GM12878 (cell line): ENCODE data around the gene CKLF. TPM values are rescaled to one million over a fixed set of nuclear protein-coding genes. Genes with fewer than 3 reads are reported as not detected.
A peak's percentile ranks its signal among the peaks of the same experiment; 100 is the strongest.

Experiments used
- ATAC-seq: fragments of 200-7000 bp; cut with Tn5 transposase; 3 replicates; pipeline ENCODE4 v1.9.1; 2020; ENCODE audit warnings: mild to moderate bottlenecking, moderate library complexity
- BruUV-seq: library from RNA; stranded (reverse); fragments of 400-500 nt; replicated peaks from 2 replicates; lab custom pipeline; 2021; lab: Mats Ljungman, UMichigan
- CTCF ChIA-PET: fragments of 300-600 bp; sonication (Branson Sonifier 250); formaldehyde crosslinking; extraction: SDS; loops from one replicate; lab custom pipeline; 2021; ENCODE audit warnings: inconsistent platforms; lab: Yijun Ruan, JAX
- POLR2A ChIA-PET: fragments of 350-600 bp; formaldehyde crosslinking; extraction: SDS; loops from one replicate; lab custom pipeline; 2021; ENCODE audit warnings: inconsistent platforms; lab: Charles Lee
- RAD21 ChIA-PET: fragments of 300-600 bp; sonication (Branson Sonifier 250); formaldehyde crosslinking; loops from one replicate; lab custom pipeline; 2023; ENCODE audit warnings: antibody characterized with exemption; ENCODE audit not compliant: unreplicated experiment; lab: Charles Lee
- SMC1A ChIA-PET: fragments of 300-600 bp; sonication (Branson Sonifier 250); formaldehyde crosslinking; loops from one replicate; lab custom pipeline; 2023; ENCODE audit not compliant: unreplicated experiment, uncharacterized antibody; lab: Charles Lee
- DNase-seq: peaks from one replicate; pipeline ENCODE4 v3.0.0-alpha.2; 2011; ENCODE audit warnings: low read depth, low spot score
- FAIRE-seq: peaks from 3 replicates; lab custom pipeline; 2011; peaks lifted over from hg19 to GRCh38; lab: Jason Lieb, UNC
- H2AFZ ChIP-seq: 2 replicates; pipeline ENCODE4 v1.6.0; 2011; ENCODE audit warnings: low read depth, low read length, control low read depth; ENCODE audit not compliant: control insufficient read depth
- H3K27ac ChIP-seq: 2 replicates; pipeline ENCODE4 v1.5.1; 2011; ENCODE audit warnings: control low read depth; ENCODE audit not compliant: control insufficient read depth, insufficient read depth
- H3K27me3 ChIP-seq, 2 experiments: replicated peaks in 1 of 2; 2 replicates each; pipeline versions ENCODE4 v1.6.0 to v1.6.1; 2011; ENCODE audit warnings: low read length in 1 of 2; ENCODE audit not compliant: control insufficient read depth in 2 of 2, insufficient read depth in 2 of 2
- H3K36me3 ChIP-seq, 2 experiments: 2 replicates each; pipeline ENCODE4 v1.5.1; 2011; ENCODE audit warnings: low read length in 1 of 2; ENCODE audit not compliant: control insufficient read depth in 2 of 2, insufficient read depth in 2 of 2
- H3K4me1 ChIP-seq: 2 replicates; pipeline ENCODE4 v1.6.1; 2011; ENCODE audit warnings: mild to moderate bottlenecking, low read length, moderate library complexity, mixed read lengths; ENCODE audit not compliant: control insufficient read depth, insufficient read depth
- H3K4me2 ChIP-seq: 2 replicates; pipeline ENCODE4 v1.6.0; 2011; ENCODE audit warnings: control low read depth; ENCODE audit not compliant: control insufficient read depth, insufficient read depth
- H3K4me3 ChIP-seq: fragments of 200-600 bp; sonication (generic); 2 replicates; pipeline ENCODE4 v1.5.1; 2016
- H3K79me2 ChIP-seq: 2 replicates; pipeline ENCODE4 v1.6.0; 2011; ENCODE audit warnings: low read length; ENCODE audit not compliant: control insufficient read depth, insufficient read depth
- H3K9ac ChIP-seq: 2 replicates; pipeline ENCODE4 v1.8.0; 2011; ENCODE audit warnings: low read length, control low read depth, mixed read lengths; ENCODE audit not compliant: control insufficient read depth, insufficient read depth
- H3K9me3 ChIP-seq: replicated peaks from 3 replicates; pipeline ENCODE4 v1.5.1; 2011; ENCODE audit warnings: mild to moderate bottlenecking, low read length; ENCODE audit not compliant: control insufficient read depth, insufficient read depth
- H4K20me1 ChIP-seq: 2 replicates; pipeline ENCODE4 v1.6.0; 2011; ENCODE audit not compliant: control insufficient read depth, insufficient read depth
- CBX5 ChIP-seq: sonication (generic); IDR thresholded peaks from 2 replicates; pipeline ENCODE4 v1.6.1; 2016; ENCODE audit warnings: low read depth, moderate library complexity, mild to moderate bottlenecking, inconsistent platforms
- CEBPB ChIP-seq, 2 experiments: fragments of 150-350 bp in 1 of 2; IDR thresholded peaks; 2 replicates each; pipeline ENCODE4 v1.6.1; 2012 to 2014; ENCODE audit warnings: low read depth in 2 of 2, low read length in 2 of 2, borderline replicate concordance in 1 of 2, inconsistent platforms in 1 of 2
- EED ChIP-seq: sonication (generic); IDR thresholded peaks from 2 replicates; pipeline ENCODE4 v1.6.1; 2016; ENCODE audit warnings: antibody characterized with exemption, low read depth
- GATAD2B ChIP-seq: fragments of 450-650 bp; conservative IDR thresholded peaks from 2 replicates; pipeline ENCODE4 v1.6.1; 2017; ENCODE audit warnings: low read depth, mild to moderate bottlenecking, moderate library complexity
- KAT2A ChIP-seq: conservative IDR thresholded peaks from 2 replicates; pipeline ENCODE4 v1.6.1; 2011; ENCODE audit warnings: low read depth, low read length; ENCODE audit not compliant: control insufficient read depth
- LARP7 ChIP-seq: fragments of 450-650 bp; IDR thresholded peaks from 2 replicates; pipeline ENCODE4 v1.6.1; 2017; ENCODE audit warnings: mild to moderate bottlenecking
- NBN ChIP-seq: fragments of 450-650 bp; IDR thresholded peaks from 2 replicates; pipeline ENCODE4 v1.6.1; 2016
- NFYB ChIP-seq: IDR thresholded peaks from 2 replicates; pipeline ENCODE4 v1.6.1; 2011; ENCODE audit warnings: low read depth, mild to moderate bottlenecking, low read length, improper control_type of control experiment, moderate library complexity; ENCODE audit not compliant: insufficient read depth
- RCOR1 ChIP-seq: conservative IDR thresholded peaks from 2 replicates; pipeline ENCODE4 v1.6.1; 2012; ENCODE audit warnings: low read depth, low read length, improper control_type of control experiment
- RUNX3 ChIP-seq: IDR thresholded peaks from 2 replicates; pipeline ENCODE4 v1.6.1; 2012; ENCODE audit warnings: low read length, inconsistent platforms
- TARDBP ChIP-seq: IDR thresholded peaks from 2 replicates; pipeline ENCODE4 v1.6.1; 2016; ENCODE audit warnings: borderline replicate concordance
- ZNF24 ChIP-seq: fragments of 450-650 bp; IDR thresholded peaks from 2 replicates; pipeline ENCODE4 v1.6.1; 2017; ENCODE audit warnings: antibody characterized with exemption, mild to moderate bottlenecking
- WGBS: methylation state at CpG from one replicate; pipeline ENCODE4 v1.1.6; 2016; ENCODE audit warnings: low lambda C conversion rate; ENCODE audit not compliant: insufficient replicate concordance, insufficient coverage; ENCODE audit errors: missing lambda C conversion rate; 5-methylcytosine and 5-hydroxymethylcytosine counted together
- in situ Hi-C: fragments of 300-500 bp; cut with MboI; formaldehyde crosslinking; loops from 9 replicates; pipeline ENCODE4 v1.14.3; 2018; ENCODE audit warnings: mixed read lengths
- intact Hi-C: fragments of 100-400 bp; cut with micrococcal nuclease; formaldehyde crosslinking; loops from one replicate; pipeline ENCODE4 v1.14.2; 2022; ENCODE audit not compliant: unreplicated experiment
- polyA plus RNA-seq, 11 experiments: library from polyadenylated mRNA; depleted of rRNA in 4 of 11; unstranded in 6 of 11; stranded (reverse) in 5 of 11; fragments of >200 nt; fragmentation: Nextera tagmentation in 4 of 11; fragmentation: Illumina TruSeq in 1 of 11; extraction: Ambion mirVana in 4 of 11; extraction: Trizol in 1 of 11; gene quantifications; 1 replicate in 1 of 11; 2 replicates in 10 of 11; pipeline versions ENCODE4 v1.2.1 to v1.2.3, GENCODE V29; 2011 to 2016; ENCODE audit warnings: inconsistent platforms in 2 of 11, missing spikeins in 2 of 11, low read depth in 1 of 11
- total RNA-seq, 4 experiments: library from RNA; depleted of rRNA in 3 of 4; stranded (reverse); fragments of >200 nt in 3 of 4; fragmentation: Illumina TruSeq in 1 of 4; extraction: Trizol in 1 of 4; gene quantifications; 2 replicates each; pipeline versions ENCODE4 v1.2.1 to v1.2.3, GENCODE V29; 2013 to 2021
- TF ChIP-seq, protein P1 (sequence below): fragments of 450-650 bp; conservative IDR thresholded peaks from 2 replicates; pipeline ENCODE4 v1.6.1; 2017; ENCODE audit warnings: mild to moderate bottlenecking, moderate library complexity
- TF ChIP-seq, protein P2 (sequence below): fragments of 450-650 bp; IDR thresholded peaks from 2 replicates; pipeline ENCODE4 v1.6.1; 2016; ENCODE audit warnings: mild to moderate bottlenecking
- TF ChIP-seq, protein P3 (sequence below): fragments of 150-350 bp; IDR thresholded peaks from 2 replicates; pipeline ENCODE4 v1.6.1; 2014; ENCODE audit warnings: mild to moderate bottlenecking, low read depth, low read length
- TF ChIP-seq, protein P4 (sequence below): fragments of 450-650 bp; IDR thresholded peaks from 2 replicates; pipeline ENCODE4 v1.6.1; 2014; ENCODE audit warnings: mild to moderate bottlenecking

The CKLF gene
- total and polyA plus RNA-seq, 10 of the 15 experiments (the other 5 are each of a cell fraction or from before 2014, with no cell fraction given): 40.8 to 193 (median 109) TPM

DNA sequence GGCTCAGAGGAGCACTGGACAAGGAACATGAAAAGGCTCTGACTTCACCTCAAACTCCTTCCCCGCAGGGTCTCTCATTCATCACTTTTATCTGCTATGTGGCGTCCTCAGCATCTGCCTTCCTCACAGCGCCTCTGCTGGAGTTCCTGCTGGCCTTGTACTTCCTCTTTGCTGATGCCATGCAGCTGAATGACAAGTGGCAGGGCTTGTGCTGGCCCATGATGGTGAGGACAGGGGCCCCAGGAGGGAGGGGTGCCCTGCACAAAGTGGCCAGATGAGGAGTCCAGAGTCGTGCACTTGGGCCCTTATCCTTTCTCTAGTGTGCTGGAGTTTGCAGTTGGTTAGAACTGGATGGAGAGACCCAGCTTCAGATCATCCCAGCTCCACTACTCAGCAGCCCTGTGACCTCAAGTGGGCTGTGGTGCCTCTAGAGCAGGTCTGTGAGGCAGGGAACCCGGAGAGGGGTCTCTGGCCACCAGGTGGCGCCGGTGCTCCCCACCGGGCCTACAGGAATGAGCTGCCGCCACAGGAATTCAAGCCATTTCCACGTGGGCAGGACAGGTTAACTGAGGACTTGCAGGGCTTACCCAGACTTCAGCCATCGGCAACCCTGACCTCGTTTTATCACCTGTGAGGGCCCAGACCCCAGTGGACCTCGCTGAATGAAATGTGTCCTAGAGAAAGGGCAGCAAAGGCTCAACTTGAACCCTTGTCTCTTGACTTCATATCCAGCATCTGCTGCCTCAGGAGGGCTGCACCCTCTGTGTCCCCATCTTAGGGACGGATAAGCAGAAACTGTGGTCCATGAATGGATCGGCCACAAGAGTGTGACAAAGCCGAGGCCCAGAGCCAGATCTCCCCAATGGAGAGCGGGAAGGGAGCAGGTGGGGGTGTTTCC lies 56.1 kb downstream of the CKLF start:
- no peak overlapping the region for H3K4me3 ChIP-seq
- SMC1A ChIA-PET: interaction anchor here (0.6 to 3.0 kb wide), 11 partner anchors 8 to 259 kb away, joined by 3 to 21 read pairs (median 4); no protein-coding TSS in a partner anchor
- H3K9ac ChIP-seq: no peak overlapping the region
- no peaks in the 10 kb centered on the region for H3K79me2 ChIP-seq
- no peak overlapping the region for H2AFZ ChIP-seq
- no peak for DNase-seq
- in situ Hi-C loops (no loop called here), intact Hi-C loops (loop anchor here (1.0 to 5.0 kb wide), 2 partner anchors 56 to 259 kb away; partner anchors contain the start of genes CKLF and TK2)
- RAD21 ChIA-PET: interaction anchor here (0.6 to 1.8 kb wide), 12 partner anchors 18 to 265 kb away, joined by 3 to 10 read pairs (median 3); partner anchors contain the start of gene CDH5
- POLR2A ChIA-PET: interaction anchor here (1.1 kb wide), 1 partner anchor 68 kb away, joined by 3 read pairs; no protein-coding TSS in a partner anchor
- ATAC-seq: peak; percentile 53
- peaks cover 15% of the 10 kb centered on the region for H3K4me1 ChIP-seq
- H3K27me3 ChIP-seq: no peaks in the 10 kb centered on the region
- peak; percentile 68 for FAIRE-seq
- CTCF ChIA-PET: interaction anchor here (0.6 to 4.5 kb wide), 48 partner anchors 9 to 492 kb away, joined by 3 to 36 read pairs (median 4); partner anchors contain the start of genes CKLF and DYNC1LI2
- peaks cover 0 to 21% of the 10 kb centered on the region in 2 experiments; a peak in 2 of 4 replicates for H3K36me3 ChIP-seq
- H3K9me3 ChIP-seq: no peaks in the 10 kb centered on the region
- 26% methylated on average over 17 of the region's 17 CpGs for WGBS
- BruUV-seq: no TSS peak
- H3K27ac ChIP-seq: no peak overlapping the region
- H3K4me2 ChIP-seq: no peak overlapping the region
- H4K20me1 ChIP-seq: no peaks in the 10 kb centered on the region
- TF ChIP-seq NBN (peak; percentile 33; the same call in 1 of the 2 replicates), ZNF24 (no peak), NFYB (no peak), KAT2A (no peak), EED (0 out of 2 replicates have a peak, but pooled peaks have one; percentile 23), CBX5 (no peak), LARP7 (peak; percentile 66; the same call in 1 of the 2 replicates), RUNX3 (peak; percentile 25; the same call in 1 of the 2 replicates), RCOR1 (no peak), GATAD2B (0 out of 2 replicates have a peak, but pooled peaks have one; percentile 21), CEBPB (IDR thresholded peaks at IDR 0.05; ENCODE audit: borderline replicate concordance in 1 of 2, low read depth in 2 of 2, low read length in 2 of 2) (no peak), TARDBP (no peak)
- TF ChIP-seq, protein P1, sequence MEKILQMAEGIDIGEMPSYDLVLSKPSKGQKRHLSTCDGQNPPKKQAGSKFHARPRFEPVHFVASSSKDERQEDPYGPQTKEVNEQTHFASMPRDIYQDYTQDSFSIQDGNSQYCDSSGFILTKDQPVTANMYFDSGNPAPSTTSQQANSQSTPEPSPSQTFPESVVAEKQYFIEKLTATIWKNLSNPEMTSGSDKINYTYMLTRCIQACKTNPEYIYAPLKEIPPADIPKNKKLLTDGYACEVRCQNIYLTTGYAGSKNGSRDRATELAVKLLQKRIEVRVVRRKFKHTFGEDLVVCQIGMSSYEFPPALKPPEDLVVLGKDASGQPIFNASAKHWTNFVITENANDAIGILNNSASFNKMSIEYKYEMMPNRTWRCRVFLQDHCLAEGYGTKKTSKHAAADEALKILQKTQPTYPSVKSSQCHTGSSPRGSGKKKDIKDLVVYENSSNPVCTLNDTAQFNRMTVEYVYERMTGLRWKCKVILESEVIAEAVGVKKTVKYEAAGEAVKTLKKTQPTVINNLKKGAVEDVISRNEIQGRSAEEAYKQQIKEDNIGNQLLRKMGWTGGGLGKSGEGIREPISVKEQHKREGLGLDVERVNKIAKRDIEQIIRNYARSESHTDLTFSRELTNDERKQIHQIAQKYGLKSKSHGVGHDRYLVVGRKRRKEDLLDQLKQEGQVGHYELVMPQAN: 0 out of 2 replicates have a peak, but pooled peaks have one; percentile 31
- TF ChIP-seq, protein P2, sequence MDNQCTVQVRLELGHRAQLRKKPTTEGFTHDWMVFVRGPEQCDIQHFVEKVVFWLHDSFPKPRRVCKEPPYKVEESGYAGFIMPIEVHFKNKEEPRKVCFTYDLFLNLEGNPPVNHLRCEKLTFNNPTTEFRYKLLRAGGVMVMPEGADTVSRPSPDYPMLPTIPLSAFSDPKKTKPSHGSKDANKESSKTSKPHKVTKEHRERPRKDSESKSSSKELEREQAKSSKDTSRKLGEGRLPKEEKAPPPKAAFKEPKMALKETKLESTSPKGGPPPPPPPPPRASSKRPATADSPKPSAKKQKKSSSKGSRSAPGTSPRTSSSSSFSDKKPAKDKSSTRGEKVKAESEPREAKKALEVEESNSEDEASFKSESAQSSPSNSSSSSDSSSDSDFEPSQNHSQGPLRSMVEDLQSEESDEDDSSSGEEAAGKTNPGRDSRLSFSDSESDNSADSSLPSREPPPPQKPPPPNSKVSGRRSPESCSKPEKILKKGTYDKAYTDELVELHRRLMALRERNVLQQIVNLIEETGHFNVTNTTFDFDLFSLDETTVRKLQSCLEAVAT: no peak
- TF ChIP-seq, protein P3, sequence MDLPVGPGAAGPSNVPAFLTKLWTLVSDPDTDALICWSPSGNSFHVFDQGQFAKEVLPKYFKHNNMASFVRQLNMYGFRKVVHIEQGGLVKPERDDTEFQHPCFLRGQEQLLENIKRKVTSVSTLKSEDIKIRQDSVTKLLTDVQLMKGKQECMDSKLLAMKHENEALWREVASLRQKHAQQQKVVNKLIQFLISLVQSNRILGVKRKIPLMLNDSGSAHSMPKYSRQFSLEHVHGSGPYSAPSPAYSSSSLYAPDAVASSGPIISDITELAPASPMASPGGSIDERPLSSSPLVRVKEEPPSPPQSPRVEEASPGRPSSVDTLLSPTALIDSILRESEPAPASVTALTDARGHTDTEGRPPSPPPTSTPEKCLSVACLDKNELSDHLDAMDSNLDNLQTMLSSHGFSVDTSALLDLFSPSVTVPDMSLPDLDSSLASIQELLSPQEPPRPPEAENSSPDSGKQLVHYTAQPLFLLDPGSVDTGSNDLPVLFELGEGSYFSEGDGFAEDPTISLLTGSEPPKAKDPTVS: no peak
- TF ChIP-seq, protein P4, sequence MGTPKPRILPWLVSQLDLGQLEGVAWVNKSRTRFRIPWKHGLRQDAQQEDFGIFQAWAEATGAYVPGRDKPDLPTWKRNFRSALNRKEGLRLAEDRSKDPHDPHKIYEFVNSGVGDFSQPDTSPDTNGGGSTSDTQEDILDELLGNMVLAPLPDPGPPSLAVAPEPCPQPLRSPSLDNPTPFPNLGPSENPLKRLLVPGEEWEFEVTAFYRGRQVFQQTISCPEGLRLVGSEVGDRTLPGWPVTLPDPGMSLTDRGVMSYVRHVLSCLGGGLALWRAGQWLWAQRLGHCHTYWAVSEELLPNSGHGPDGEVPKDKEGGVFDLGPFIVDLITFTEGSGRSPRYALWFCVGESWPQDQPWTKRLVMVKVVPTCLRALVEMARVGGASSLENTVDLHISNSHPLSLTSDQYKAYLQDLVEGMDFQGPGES: 0 out of 2 replicates have a peak, but pooled peaks have one; percentile 13
